Stimulated activated CD4-positive, alpha-beta T cell treated with anti-CD3 and anti-CD28 coated beads, Interleukin-1b, Interleukin-23, amount 100 ng/mL, for 24 hours (primary cell): ENCODE results near the gene SOX6.

Source experiments
- DNase-seq, 4 experiments: peaks; one replicate each; pipeline ENCODE4 v3.0.0-alpha.2; 2020; ENCODE audit warnings: low read depth in 4 of 4, low spot score in 1 of 4

SOX6 gene

DNA sequence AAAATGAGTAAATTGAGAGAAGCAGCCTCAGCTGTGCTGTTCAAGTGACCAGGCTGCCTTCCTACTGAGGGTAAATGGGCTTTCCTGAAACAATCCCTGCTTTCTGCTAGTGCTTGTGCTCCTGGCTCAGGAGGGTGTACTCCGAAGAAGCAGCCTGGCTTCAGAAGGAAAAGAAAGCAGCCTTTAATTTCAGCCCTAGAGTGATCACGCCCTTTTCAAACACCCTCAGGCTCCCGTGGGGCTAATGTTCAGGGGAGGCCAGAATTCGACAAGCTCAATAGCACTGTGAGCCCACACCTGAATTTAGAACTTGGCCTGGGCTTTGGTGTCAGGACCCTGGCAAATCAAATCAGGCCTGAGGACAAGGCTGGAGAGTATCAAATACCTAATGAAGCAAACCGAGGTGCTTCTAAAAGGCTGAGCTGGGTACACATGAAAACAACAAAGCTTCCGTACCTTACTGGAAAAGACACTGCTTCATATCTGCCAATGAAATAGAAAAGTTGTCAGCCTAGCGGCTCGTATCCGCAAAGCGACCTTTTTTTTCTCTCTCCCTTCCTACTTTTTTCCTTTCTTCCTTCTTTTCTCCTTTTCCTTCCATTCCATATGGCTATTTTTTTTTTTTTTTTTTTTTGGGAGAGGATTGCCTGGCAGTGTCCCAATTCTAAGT, 387.8 kb downstream of the SOX6 start:
- no peak for DNase-seq

DNA sequence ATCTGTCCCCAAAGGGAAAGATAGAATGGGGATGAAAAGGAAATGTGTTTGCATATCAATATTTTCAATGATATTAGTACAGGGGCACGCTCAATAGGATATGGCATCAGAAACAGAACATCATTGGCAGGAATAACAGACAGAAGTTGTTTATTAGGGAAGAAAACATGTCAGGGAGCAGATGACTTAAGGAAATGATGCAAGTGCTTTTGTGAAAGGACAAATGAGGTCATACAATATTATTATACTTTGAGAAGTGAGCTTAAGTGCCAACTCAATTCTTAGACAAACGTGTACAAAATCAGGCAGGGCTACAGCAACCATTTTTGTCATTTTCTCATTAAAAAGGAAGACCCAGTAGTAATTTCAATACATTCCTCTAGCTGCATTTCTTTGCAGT, 388.4 kb downstream of the SOX6 start:
- DNase-seq = no peak

DNA sequence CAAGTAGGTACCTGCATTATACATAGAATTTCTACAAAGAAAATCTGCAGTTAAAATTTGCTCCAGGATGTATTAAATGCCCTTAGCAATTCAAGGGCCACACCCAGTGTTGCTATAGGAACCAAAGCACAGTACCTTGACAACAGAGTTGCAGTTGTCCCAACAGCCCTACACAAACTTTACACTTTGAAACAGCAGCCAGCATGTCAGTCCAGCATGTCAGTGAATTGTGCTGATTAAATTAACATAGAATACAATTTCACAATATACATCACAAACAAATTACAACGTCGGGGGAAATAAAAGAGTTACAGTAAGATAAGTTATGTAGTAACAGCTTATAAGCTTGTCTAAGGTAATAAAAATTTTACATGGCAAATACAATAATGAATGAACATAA, 389.2 kb downstream of the SOX6 start:
- no peak for DNase-seq

DNA sequence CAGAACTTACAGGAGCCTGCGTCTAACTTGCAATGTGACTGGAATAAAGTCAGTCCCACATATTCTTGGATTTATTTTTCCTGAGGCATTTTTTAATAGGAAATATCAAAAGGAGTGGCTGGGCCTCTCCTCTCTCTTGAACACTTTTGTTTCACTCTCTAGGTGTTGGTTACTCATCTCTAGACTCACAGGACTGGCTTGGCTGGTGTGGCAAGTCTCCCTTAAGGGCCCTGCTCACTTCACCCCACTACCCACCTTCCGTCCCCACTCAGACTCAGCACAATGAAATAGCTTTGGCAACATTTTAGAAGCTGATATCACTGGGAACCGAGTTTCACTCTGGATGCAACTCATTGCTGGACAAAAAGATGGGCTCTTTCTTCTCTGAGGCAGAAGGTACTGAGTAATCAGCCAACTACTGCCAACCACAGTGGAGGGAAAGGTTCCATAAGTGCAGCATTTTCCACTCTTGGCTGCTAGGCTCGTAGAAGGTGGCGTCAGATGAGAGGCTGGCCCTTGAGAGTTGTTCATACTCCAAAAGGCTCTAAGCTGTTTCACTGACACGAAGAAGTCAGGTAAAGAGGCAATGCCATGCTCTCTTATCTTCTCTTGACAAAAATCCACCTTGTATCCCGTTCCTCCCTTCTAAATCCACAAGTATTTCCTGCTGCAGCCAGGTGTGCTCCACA, 390.6 kb downstream of the SOX6 start:
- no peak for DNase-seq

DNA sequence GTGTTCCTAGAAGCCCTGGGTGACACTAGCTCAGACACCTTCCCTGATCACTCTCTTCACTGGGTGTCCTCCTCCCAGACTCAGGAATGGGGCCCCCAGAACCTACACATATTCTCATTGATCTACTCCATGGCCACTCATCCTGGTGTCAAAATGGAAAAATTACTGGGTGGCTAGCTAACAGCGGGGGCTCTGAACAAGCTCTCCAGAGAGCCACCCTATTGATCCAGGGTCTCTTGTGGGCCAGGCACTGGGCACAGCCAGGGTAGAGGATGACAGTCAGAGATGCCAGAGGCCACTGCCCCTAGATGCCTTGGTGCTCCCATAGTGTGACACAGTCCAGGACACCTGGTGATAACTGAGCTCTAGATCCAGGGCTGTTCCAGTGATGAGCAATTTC, 393.1 kb downstream of the SOX6 start:
- no peak for DNase-seq

DNA sequence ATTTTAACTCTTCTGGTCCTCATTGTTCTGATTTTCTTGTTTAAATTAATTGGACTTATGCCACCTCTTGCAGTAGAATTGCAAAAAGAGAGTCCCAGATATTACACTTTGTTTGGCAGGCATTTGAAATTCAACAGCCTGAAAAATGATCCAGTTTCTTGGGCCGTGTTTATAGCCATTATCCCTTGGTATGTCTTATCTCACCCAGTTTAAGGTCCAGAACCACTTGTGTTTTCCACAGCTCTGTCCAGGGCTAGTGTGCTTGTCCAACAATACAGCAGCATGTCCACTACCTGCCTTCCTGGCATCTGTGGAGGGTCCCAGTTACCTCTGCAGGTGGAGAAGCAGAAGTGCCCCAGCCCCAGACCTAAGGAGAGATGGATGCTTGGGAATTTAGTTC, 397.4 kb downstream of the SOX6 start:
- no peak for DNase-seq

DNA sequence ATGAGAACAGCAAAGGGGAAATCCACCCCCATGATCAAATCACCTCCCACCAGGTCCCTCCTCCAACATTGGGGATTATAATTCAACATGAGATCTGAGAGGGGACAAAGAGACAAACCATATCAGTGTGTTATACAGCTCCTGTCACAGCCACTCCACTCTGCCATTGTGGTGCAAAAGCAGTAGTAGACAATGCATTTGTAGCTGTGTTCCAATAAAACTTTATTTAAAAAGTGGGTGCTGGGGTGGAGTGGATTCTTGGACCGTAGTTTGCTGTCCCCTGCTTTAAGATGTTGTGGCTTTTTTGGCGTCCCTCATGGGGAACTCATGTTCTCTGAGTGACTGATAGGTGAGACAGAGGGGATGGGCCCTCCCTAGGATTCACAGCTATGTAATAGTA, 399.1 kb downstream of the SOX6 start:
- DNase-seq = no peak

DNA sequence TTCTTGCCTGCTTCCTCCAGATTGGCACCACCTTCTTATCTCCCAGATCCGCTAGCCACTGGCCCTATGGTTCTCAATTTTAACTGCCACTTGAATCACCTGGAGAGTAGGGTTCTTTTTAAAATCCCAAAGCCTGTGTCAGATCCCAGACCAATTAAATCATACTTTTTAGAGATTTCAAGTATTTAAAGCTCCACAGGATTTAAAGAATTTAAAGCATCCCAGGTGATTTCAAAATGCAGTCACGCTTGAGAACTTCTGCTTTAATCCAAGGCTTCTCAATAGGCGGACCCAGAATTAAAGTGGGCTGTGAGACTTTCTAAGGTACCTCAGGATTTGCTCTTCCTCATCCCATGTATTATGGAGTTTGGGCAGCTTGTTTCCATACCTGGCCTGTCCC, 400.0 kb downstream of the SOX6 start:
- no peak for DNase-seq

DNA sequence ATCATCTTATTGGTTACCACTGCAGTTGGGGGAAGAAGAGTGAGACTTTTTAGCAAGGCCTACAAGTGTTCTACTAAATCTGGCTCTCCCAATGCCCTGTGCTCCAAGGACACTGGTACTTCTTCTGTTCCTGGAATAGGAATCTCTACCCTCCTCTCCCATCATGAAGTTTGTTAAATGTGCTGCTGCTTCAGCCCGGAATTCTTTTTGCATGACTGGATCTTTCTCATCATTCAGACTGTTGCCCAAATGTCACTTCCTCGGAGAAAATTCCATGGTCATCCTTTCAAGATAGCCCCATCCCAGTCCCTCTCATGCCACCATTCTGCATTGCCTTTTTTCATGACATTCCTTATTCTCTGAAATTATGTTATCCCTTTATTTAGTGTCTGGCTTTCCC, 400.8 kb downstream of the SOX6 start:
- no peak for DNase-seq

DNA sequence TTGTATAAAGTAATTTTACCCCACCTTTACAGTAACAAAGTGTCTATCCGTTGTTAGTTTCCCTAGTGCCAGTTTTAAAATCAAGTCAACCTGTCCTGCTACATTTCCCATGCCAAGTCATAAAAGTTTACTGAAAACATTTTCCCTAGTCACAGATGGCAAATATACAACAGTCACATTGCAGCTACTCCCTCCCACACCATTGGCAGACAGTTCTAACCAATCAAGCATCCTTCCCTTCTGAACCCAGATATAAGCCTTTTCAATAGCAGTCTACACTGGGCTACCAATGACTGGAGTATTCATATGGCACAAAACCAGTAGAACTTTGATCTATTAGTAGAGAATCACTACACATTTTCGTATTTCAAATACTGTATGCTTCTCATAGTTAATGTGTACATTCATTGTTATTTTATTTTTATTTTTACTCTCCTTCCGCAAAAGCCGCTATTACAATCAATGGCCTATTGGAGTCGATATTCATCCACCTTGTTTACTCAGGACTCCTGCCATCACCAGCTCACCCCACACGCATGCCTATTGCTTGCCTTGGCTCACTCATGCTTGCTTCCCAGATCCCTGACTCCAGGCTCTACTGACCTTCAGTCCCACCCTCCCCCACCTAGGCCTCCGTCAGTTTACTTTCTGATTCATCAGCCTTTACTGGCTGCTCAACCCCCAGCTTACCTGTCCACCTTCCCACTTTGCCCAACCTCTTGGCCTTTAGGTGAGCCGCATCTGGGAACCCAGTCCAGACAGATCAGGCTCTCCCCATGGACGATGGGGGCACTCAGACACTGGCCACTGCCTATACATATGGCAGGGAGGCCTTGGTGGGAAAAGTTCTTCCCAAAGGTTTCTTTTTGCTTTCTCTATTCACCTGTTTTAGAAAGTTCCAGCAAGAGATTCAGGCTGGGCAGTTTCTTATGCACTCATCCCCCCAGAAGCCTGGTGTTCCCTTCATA, 408.4 kb downstream of the SOX6 start:
- no peak for DNase-seq

DNA sequence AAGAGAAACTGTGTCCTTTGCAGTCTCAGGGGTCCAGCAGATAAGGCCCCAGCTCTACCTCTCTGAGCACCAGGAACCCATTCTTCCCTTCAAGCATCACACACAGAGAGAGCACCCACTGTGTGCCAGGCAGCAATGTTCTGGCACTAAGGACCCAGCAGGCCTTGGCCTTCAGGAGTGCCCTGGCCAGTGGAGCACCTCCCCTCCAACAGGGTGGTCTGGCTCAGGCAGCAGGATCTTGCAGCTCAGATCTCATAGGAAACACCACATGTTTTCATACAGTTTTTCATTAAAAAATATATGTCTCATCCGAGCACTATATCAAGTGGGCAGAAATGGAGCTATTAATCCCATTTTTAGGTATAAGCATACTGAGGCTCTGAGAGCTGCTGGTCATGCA, 410.6 kb downstream of the SOX6 start:
- no peak for DNase-seq

DNA sequence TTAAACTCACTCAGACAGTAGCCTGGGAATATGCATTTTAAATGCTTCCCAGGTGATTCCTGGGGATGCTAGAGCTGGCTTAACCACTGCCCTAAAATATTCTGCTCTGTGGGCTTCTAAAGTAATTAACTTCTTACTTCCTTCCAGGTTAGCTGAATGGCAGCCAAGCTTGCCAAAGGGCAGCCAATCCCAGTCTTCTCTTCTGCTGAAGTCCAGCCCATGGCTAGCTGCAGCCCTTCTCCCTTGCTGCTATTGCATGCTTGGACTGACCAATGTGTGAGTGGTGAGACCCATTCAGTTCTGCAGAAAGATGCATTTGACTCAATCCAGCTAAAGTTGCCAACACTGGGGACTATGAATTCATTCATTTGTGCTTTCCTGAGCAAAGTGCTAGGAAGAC, 411.9 kb downstream of the SOX6 start:
- DNase-seq = no peak

DNA sequence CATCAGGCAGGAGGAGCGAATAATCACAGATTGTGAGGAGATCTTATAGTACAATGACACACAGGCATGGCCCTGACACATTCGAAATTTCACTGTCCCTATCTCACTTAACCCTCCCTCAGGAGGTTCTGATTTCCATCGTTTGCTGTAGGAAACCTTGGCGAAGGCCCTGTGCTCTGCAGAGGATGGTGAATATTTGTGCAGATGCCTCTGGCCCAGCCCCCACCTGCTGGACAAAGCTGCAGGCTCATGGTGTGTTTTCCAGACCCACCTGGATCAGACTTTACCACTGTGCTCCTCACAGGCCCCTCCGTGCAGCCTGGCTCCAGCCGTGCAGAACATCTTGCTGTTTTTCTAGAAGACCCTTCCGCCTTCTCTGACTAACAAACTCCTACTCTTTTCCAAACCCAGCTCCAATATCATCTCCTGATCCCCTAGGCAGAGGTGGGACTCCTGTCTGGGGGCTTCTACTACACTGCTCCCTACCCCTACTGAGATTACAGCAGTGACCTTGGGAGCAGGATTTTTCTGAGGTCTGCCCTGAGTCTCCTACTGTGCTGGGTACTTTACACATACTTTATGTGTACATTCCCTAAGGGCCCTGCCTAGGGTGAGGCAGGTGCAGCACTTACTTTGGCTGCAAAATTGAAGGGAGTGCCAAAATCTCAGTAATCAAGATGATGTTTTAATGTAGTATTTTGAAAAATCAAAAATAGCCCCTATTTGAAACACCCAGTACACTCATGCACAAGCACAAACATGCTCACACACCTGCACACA, 412.7 kb downstream of the SOX6 start:
- no peak for DNase-seq

DNA sequence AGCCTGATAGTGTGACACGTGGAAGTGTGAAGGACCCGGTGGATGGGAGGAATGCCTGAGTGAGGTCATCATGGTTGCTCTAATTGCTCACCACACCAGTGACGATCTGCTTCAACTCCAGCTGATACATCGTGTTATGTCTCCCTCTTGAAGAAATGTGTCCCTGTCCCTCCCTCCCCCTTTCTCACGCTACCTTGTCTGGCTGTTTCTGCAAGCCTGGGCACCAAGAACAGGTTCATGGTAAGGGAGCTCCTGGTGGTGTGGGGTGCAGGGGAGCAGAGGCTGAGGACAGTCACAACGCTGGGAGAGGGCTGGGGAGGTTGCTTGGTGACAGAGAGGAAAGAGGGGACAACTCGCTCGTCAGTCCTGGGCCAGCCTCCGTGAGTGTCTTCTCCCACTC, 413.4 kb downstream of the SOX6 start:
- no peak for DNase-seq

DNA sequence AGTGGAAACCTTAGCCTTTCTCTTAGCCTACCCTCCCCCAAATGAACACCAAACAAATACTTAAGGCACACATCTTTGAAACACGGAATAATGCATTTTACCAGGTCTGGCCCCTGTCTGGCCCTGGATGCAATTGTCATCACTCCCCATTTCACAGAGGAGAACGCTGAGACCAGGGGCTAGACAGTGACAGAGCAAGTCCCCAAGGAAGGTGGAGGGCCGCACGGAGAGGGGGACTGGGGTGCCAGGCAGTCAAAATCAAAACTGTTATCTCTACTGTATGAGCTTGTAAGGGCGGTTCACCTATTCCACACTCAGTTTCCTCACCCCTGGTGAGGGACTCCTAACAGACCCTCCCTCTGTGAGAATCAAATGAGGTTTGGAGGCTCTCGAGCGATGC, 414.2 kb downstream of the SOX6 start:
- DNase-seq = no peak

DNA sequence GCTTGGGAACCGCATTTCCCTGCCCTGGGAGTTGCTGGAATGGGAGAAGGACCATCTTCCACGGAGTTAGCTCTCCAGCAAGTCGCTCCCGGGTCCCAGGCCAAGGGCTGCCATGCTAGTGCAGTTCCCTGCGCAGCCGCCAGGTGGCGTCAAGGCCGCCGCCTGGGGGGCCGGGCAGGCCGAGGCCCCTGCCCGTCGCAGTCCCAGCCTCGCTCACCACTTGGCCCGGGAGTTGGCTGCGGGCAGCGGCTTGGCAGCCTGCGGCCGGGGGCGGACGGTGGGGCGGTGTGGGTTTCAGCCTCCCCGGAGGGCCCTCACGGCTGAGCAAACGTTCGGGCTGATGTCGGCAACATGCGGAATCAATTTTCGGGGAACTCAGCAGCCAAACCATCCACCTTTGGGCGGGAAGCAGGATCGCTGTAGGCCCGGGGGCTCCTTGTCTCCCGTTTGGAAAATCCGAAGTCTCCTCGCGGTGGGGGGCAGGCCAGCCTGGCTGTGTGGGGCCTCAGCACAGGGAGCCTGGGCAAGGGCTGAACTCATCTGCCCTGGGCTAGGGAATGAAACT, 415.1 kb downstream of the SOX6 start:
- no peak for DNase-seq

DNA sequence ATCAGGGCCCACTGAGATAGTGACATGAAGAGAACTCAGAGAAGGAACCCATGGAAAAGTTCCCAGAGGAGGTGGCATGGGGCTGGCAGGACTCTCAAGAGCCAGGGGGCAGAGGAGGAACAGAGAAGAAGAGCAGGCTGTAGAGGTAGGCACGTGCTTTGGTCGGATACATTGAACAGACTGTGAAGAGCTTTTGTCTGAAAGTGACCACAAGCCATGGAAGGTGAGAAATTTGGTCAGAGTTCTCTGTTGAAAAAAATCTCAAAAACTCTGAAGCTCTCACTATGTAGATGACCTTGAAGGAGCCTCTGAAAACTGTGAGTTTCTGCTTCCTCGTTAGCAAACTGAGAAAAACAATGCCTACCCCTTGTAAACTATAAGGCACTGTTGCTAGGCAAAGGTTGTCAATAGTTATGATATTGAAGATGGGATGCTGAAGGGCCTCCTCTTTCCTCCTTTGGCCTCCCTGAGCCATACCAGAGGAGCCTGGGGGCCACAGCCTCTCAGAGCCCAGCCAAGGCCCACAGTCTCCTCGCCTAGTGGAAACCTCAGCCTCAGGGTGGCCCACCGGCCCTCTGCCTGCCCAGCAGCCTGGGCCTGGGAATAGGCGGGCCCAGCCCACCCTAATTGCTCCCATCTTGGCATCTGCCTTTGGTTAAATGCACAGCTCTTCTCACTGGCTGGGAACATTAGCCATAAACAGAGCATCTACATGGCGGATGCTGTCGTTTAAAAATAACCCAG, 415.7 kb downstream of the SOX6 start:
- no peak for DNase-seq

DNA sequence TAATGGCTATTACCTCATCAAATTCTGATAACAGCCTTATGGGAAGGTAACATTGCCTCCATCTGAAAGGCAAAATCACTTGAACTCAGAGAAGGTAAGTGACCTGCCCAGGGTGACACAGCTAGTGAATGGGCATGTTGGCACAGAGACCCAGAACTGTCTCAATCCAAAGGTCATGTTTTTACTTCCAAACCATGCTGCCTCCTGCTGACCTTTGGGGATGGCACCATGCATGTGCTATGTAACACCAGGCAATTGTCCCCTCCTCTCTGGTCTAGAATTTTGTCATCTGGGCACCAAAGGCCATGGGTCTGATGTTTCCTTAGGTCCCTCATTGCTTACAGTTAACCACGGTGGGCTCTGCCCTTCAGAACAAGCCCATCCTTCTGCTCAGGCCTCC, 417.4 kb downstream of the SOX6 start:
- DNase-seq = no peak

DNA sequence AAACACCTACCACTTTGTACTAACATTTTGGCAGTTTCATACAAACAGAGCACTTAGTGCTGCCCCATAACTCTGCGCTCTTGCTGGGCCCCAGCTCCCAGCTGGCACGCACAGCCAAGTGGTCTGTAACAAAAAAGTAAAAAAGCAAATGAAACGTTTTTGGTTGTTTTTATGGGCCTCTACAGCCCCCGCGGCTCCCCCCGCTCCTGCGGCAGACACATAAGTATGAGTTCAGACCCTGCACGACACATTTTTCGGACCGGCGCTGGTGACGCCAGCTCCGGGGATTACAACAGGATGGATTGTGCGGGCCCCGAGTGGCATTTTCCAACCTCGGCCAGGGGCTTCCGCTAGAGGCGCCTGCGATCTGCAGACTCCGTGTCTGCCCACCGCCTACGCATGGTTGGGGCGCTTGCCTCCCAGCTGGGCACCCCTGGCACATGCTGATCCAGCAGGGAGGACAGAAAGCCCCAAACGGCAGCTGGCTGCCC, 418.2 kb downstream of the SOX6 start:
- no peak for DNase-seq

DNA sequence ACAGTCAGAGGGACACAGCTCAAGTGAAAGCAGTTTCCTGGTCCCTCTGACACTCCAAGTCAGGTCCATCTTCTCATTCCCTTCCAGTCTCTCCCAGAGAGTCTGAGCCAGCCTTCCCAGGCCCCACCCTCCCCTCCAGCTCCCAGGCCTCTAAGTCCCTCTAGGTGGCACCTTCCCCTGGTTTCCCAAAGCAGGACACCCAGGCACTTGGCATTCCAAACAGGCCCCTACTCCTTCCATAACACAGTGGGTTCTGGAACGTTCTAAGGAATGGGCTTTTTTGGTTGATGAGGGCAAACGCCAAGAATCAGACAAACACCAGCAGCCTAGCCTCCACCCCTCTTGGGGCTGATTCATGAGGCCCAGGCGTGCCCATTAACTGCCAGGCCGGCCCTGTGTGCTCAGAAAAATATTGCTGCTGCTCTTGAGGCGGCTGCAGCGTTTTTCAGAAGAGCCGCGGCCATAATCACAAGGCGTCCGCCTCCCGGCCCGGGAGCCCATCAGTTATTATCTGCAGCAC, 418.7 kb downstream of the SOX6 start:
- DNase-seq = no peak
